Melanocyte of skin (primary cell): Measurements from ENCODE around the gene CLEC11A. TPM values are rescaled to one million over a fixed set of nuclear protein-coding genes. Genes with fewer than 3 reads are reported as not detected.

Source experiments
- total RNA-seq, 2 donors: library from RNA; depleted of rRNA; stranded (reverse); fragments of >200 nt; gene quantifications; 2 replicates each; pipeline ENCODE4 v1.2.3, GENCODE V29; 2012

Gene CLEC11A
- total RNA-seq = 10 to 100 TPM in 1 of 2 donors, 1 to 10 TPM in 1; 5.5 to 25.0 TPM

GRCh38 chr19:50723069-50723468, at the start of gene CLEC11A:
CLEC11A (plus strand) TSS chr19:50723364; CDS start chr19:50723526, 162 bp downstream.

GRCh38 chr19:50719566-50719965, 3.6 kb upstream of the CLEC11A start, which contains the start of gene SHANK1:
SHANK1 (minus strand) TSS chr19:50719802; CDS start chr19:50716919, 2,883 bp downstream.

DNA sequence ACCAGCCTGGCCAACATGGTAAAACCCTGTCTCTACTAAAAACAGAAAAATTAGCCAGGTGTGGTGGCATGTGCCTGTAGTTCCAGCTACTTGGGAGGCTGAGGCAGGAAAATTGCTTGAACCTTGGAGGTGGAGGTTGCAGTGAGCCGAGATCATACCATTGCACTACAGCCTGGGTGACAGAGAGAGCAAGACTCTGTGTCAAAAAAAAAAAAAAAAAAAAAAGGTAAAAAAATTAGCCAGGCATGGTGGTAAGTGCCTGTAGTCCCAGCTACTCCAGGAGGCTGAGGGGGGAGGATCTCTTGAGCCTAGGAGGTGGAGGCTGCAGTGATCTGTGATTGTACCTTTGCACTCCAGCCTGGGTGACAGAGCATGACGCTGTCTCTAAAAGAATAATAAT, 47.0 kb downstream of the CLEC11A start, which contains the start of gene GPR32:
TSS of gene GPR32 (plus strand) at position 301 of the 400 bp plus-strand sequence. CDS start 137 bp downstream, outside the sequence.

Other genes starting within 250 kb of the CLEC11A start
- gene EMC10, start 246.9 kb upstream of the CLEC11A start, total RNA-seq = 10 to 100 TPM; 44.3 to 55.7 TPM
- gene GARIN5A, start 246.5 kb upstream of the CLEC11A start, total RNA-seq = not detected
- 10 to 100 TPM; 24.6 to 25.8 TPM for gene JOSD2, start 212.2 kb upstream of the CLEC11A start, total RNA-seq
- gene ASPDH, start 209.5 kb upstream of the CLEC11A start, total RNA-seq = not detected
- under 1 TPM in 1 of 2 donors, not detected in 1; under 0.01 TPM for gene LRRC4B, start 154.9 kb upstream of the CLEC11A start, total RNA-seq
- gene SYT3, start 83.5 kb upstream of the CLEC11A start, total RNA-seq = not detected
- not detected for gene C19orf81, start 73.9 kb upstream of the CLEC11A start, total RNA-seq
- gene SHANK1, start 3.6 kb upstream of the CLEC11A start, total RNA-seq = under 1 TPM in 1 of 2 donors, not detected in 1; 0.67 TPM
- not detected for gene GPR32, start 47.1 kb downstream of the CLEC11A start, total RNA-seq
- gene ACP4, start 67.1 kb downstream of the CLEC11A start, total RNA-seq = not detected
- gene KLK1, start 100.4 kb downstream of the CLEC11A start, total RNA-seq = under 1 TPM in 1 of 2 donors, not detected in 1; under 0.01 TPM
- not detected for gene KLK15, start 110.2 kb downstream of the CLEC11A start, total RNA-seq
- gene KLK3, start 131.6 kb downstream of the CLEC11A start, total RNA-seq = not detected
- not detected for gene KLK2, start 150.1 kb downstream of the CLEC11A start, total RNA-seq
- gene KLK4, start 188.0 kb downstream of the CLEC11A start, total RNA-seq = not detected
- gene KLK5, start 229.7 kb downstream of the CLEC11A start, total RNA-seq = not detected
- not detected for gene KLK6, start 246.2 kb downstream of the CLEC11A start, total RNA-seq